ENCODE data around the gene GSTT2.
"Not testable (repeated sequence)": the region's sequence is repeated elsewhere in the genome, so short reads cannot be mapped to it uniquely, and the experiment has no call there.

- TF ChIP-seq ETV6 (conservative IDR thresholded peaks at IDR 0.05 in 1 of 2, IDR thresholded peaks at IDR 0.05 in 1 of 2; ENCODE audit: borderline replicate concordance in 1 of 2, low read depth in 1 of 2); ZBTB11 (CRISPR knock-in tag; IDR thresholded peaks at IDR 0.05); PKNOX1 (IDR thresholded peaks at IDR 0.05); SMC3 (IDR thresholded peaks at IDR 0.05; ENCODE audit: borderline replicate concordance, low read length); ATF3 (IDR thresholded peaks at IDR 0.05; ENCODE audit: borderline replicate concordance, extremely low read depth, low read depth, low read length); FOXM1 (IDR thresholded peaks at IDR 0.05; ENCODE audit: low read depth, low read length); TCF7 (IDR thresholded peaks at IDR 0.05; ENCODE audit: borderline replicate concordance); BRCA1 (IDR thresholded peaks at IDR 0.05; ENCODE audit: low read depth, low read length); MTA2 (IDR thresholded peaks at IDR 0.05; ENCODE audit: low read depth); ZNF217 (IDR thresholded peaks at IDR 0.05): not testable (repeated sequence)
Observed at GRCh38 chr22:23979557-23980240, at the start of gene GSTT2.
